ENCODE data around the gene UMOD.

GRCh38 chr16:20383106-20384029, 30.9 kb upstream of the UMOD start:
- TF ChIP-seq POLR2A (IDR thresholded peaks at IDR 0.05) (no peak), CTCF (IDR thresholded peaks at IDR 0.05) (peak; percentile 44 to 86 (median 69))
